H1 (cell line): ENCODE data around the gene ZBP1. TPM values are rescaled to one million over a fixed set of nuclear protein-coding genes. Genes with fewer than 3 reads are reported as not detected.

Experiments
- CTCF ChIA-PET: fragments of 300-600 bp; sonication (Branson Sonifier 250); formaldehyde crosslinking; loops from one replicate; lab custom pipeline; 2021; ENCODE audit not compliant: partially characterized antibody; lab: Charles Lee
- POLR2A ChIA-PET: fragments of 300-600 bp; sonication (Branson Sonifier 250); formaldehyde crosslinking; loops from one replicate; lab custom pipeline; 2021; ENCODE audit warnings: inconsistent platforms; ENCODE audit not compliant: partially characterized antibody; lab: Charles Lee
- DNase-seq, 2 experiments: peaks; one replicate each; pipeline versions ENCODE4 v3.0.0 to v3.0.0-alpha.2; 2010 to 2022; ENCODE audit warnings: low spot score in 2 of 2, low read depth in 1 of 2, mixed read lengths in 1 of 2
- FAIRE-seq: peaks from 2 replicates; lab custom pipeline; 2011; peaks lifted over from hg19 to GRCh38; lab: Jason Lieb, UNC
- H2AFZ ChIP-seq: 2 replicates; pipeline ENCODE4 v1.8.1; 2012; ENCODE audit warnings: low read length, inconsistent platforms
- H2AK5ac ChIP-seq: 2 replicates; pipeline ENCODE4 v1.6.1; 2013; ENCODE audit warnings: low read depth, low read length
- H2BK120ac ChIP-seq: replicated peaks from 2 replicates; pipeline ENCODE3; 2013; ENCODE audit warnings: low read depth, low read length, inconsistent platforms
- H2BK12ac ChIP-seq: 2 replicates; pipeline ENCODE4 v1.6.1; 2013; ENCODE audit warnings: low read depth, low read length
- H2BK15ac ChIP-seq: 2 replicates; pipeline ENCODE4 v1.6.1; 2013; ENCODE audit warnings: low read length
- H2BK20ac ChIP-seq: 2 replicates; pipeline ENCODE4 v1.6.1; 2013; ENCODE audit warnings: low read length
- H2BK5ac ChIP-seq: 2 replicates; pipeline ENCODE4 v1.6.1; 2013; ENCODE audit warnings: low read depth, low read length
- H3K14ac ChIP-seq: 2 replicates; pipeline ENCODE4 v1.6.1; 2013; ENCODE audit warnings: inconsistent platforms; ENCODE audit not compliant: insufficient read length
- H3K18ac ChIP-seq: 2 replicates; pipeline ENCODE4 v1.6.1; 2013; ENCODE audit warnings: low read length; ENCODE audit errors: extremely low read depth
- H3K23ac ChIP-seq: 2 replicates; pipeline ENCODE4 v1.6.1; 2013; ENCODE audit warnings: inconsistent platforms; ENCODE audit not compliant: insufficient read length
- H3K23me2 ChIP-seq: 2 replicates; pipeline ENCODE4 v1.6.1; 2013; ENCODE audit warnings: low read depth, low read length
- H3K27ac ChIP-seq: 2 replicates; pipeline ENCODE4 v1.6.1; 2011; ENCODE audit warnings: low read depth, low read length, inconsistent platforms
- H3K27me3 ChIP-seq, 4 experiments: replicated peaks in 1 of 4; 1 replicate in 1 of 4; 2 replicates in 3 of 4; pipeline versions ENCODE4 v1.6.1 to v1.8.1; 2011 to 2013; ENCODE audit warnings: low read length in 3 of 4, mild to moderate bottlenecking in 3 of 4, inconsistent platforms in 2 of 4, mixed read lengths in 2 of 4, moderate library complexity in 1 of 4; ENCODE audit not compliant: control insufficient read depth in 3 of 4, insufficient read depth in 3 of 4; ENCODE audit errors: extremely low read depth in 1 of 4
- H3K36me3 ChIP-seq, 4 experiments: 2 replicates each; pipeline versions ENCODE4 v1.6.1 to v1.8.1; 2011 to 2013; ENCODE audit warnings: mild to moderate bottlenecking in 4 of 4, low read length in 3 of 4, moderate library complexity in 2 of 4, control low read depth in 1 of 4, inconsistent platforms in 1 of 4; ENCODE audit not compliant: insufficient read depth in 4 of 4, control insufficient read depth in 2 of 4
- H3K4ac ChIP-seq: replicated peaks from 2 replicates; pipeline ENCODE3; 2013; ENCODE audit warnings: low read length, low read depth, mixed read lengths, inconsistent platforms; ENCODE audit not compliant: insufficient read length
- H3K4me1 ChIP-seq, 4 experiments: replicated peaks in 1 of 4; 1 replicate in 1 of 4; 2 replicates in 3 of 4; pipeline versions ENCODE4 v1.6.1 to v1.8.1; 2011 to 2013; ENCODE audit warnings: low read length in 3 of 4, inconsistent platforms in 2 of 4, mixed read lengths in 1 of 4; ENCODE audit not compliant: insufficient read depth in 4 of 4, control insufficient read depth in 3 of 4
- H3K4me2 ChIP-seq, 2 experiments: 2 replicates each; pipeline versions ENCODE4 v1.6.1 to v1.8.1; 2011 to 2013; ENCODE audit warnings: low read depth in 2 of 2, low read length in 2 of 2, control low read depth in 1 of 2, inconsistent platforms in 1 of 2, mild to moderate bottlenecking in 1 of 2; ENCODE audit not compliant: insufficient read depth in 1 of 2
- H3K4me3 ChIP-seq, 4 experiments: fragments of 200-600, 300-600 bp in 1 of 4; sonication (generic), shearing (Covaris generic), sonication (Bioruptor Twin) in 1 of 4; 2 replicates each; pipeline versions ENCODE4 v1.5.1 to v1.8.1; 2011 to 2016; ENCODE audit warnings: low read length in 4 of 4, low read depth in 3 of 4, control low read depth in 2 of 4, inconsistent platforms in 2 of 4, mild to moderate bottlenecking in 2 of 4, mixed read lengths in 1 of 4, moderate library complexity in 1 of 4; ENCODE audit not compliant: insufficient read depth in 2 of 4; ENCODE audit errors: extremely low read depth in 1 of 4
- H3K56ac ChIP-seq: replicated peaks from 2 replicates; pipeline ENCODE3; 2013; ENCODE audit warnings: low read depth, mild to moderate bottlenecking, mixed read lengths, low read length, inconsistent platforms; ENCODE audit not compliant: insufficient read length
- H3K79me1 ChIP-seq: 2 replicates; pipeline ENCODE4 v1.6.1; 2013; ENCODE audit warnings: low read depth, low read length, control low read depth
- H3K79me2 ChIP-seq, 2 experiments: 2 replicates each; pipeline versions ENCODE4 v1.6.1 to v1.8.1; 2012 to 2013; ENCODE audit warnings: low read length in 2 of 2, mild to moderate bottlenecking in 2 of 2, inconsistent platforms in 1 of 2; ENCODE audit not compliant: insufficient read depth in 2 of 2, control insufficient read depth in 1 of 2
- H3K9ac ChIP-seq, 4 experiments: replicated peaks in 1 of 4; 1 replicate in 1 of 4; 2 replicates in 3 of 4; pipeline versions ENCODE4 v1.6.1 to v1.8.1; 2011 to 2013; ENCODE audit warnings: low read depth in 3 of 4, low read length in 3 of 4, control low read depth in 2 of 4, mild to moderate bottlenecking in 2 of 4, moderate library complexity in 2 of 4, inconsistent platforms in 1 of 4; ENCODE audit errors: extremely low read depth in 1 of 4
- H3K9me3 ChIP-seq, 2 experiments: 2 replicates each; pipeline versions ENCODE4 v1.6.1 to v1.8.1; 2012 to 2013; ENCODE audit warnings: mild to moderate bottlenecking in 2 of 2, moderate library complexity in 2 of 2, control low read depth in 1 of 2, inconsistent platforms in 1 of 2, low read depth in 1 of 2, low read length in 1 of 2, mixed read lengths in 1 of 2; ENCODE audit not compliant: insufficient read depth in 2 of 2
- H4K20me1 ChIP-seq, 2 experiments: replicated peaks in 1 of 2; 2 replicates each; pipeline versions ENCODE3 to v1.8.1; 2011 to 2013; ENCODE audit warnings: inconsistent platforms in 2 of 2, low read length in 2 of 2, mild to moderate bottlenecking in 1 of 2; ENCODE audit not compliant: insufficient read depth in 2 of 2, control insufficient read depth in 1 of 2
- H4K5ac ChIP-seq: 2 replicates; pipeline ENCODE4 v1.6.1; 2013; ENCODE audit warnings: low read length, low read depth, mixed read lengths, inconsistent platforms; ENCODE audit not compliant: insufficient read length
- H4K8ac ChIP-seq: 2 replicates; pipeline ENCODE4 v1.8.0; 2013; ENCODE audit warnings: mild to moderate bottlenecking, moderate library complexity, low read length, inconsistent platforms; ENCODE audit not compliant: insufficient read depth; ENCODE audit errors: extremely low read depth
- H4K91ac ChIP-seq: replicated peaks from 2 replicates; pipeline ENCODE3; 2013; ENCODE audit warnings: low read length, mixed read lengths, inconsistent platforms; ENCODE audit not compliant: insufficient read length
- SIRT6 ChIP-seq: IDR thresholded peaks from one replicate; pipeline ENCODE4 v1.7.1; 2012; ENCODE audit warnings: low read length, inconsistent platforms
- YY1 ChIP-seq: IDR thresholded peaks from 2 replicates; pipeline ENCODE4 v1.6.1; 2011; ENCODE audit warnings: low read depth, mild to moderate bottlenecking, low read length
- WGBS, 2 experiments: shearing (Covaris generic) in 1 of 2; methylation state at CpG; one replicate each; pipeline versions ENCODE4 v1.1.6 to v1.1.7; 2013 to 2015; ENCODE audit warnings: low lambda C conversion rate in 2 of 2, mixed read lengths in 2 of 2, inconsistent platforms in 1 of 2, low coverage in 1 of 2, missing lambda C conversion rate in 1 of 2; ENCODE audit not compliant: insufficient replicate concordance in 2 of 2, insufficient coverage in 1 of 2, insufficient read length in 1 of 2; ENCODE audit errors: extremely low coverage in 1 of 2, missing lambda C conversion rate in 1 of 2; 5-methylcytosine and 5-hydroxymethylcytosine counted together
- polyA plus RNA-seq, 7 experiments: library from polyadenylated mRNA; depleted of rRNA in 3 of 7; stranded (reverse) in 5 of 7; unstranded in 2 of 7; fragments of >200 nt in 5 of 7; fragments of 200-250 nt in 2 of 7; gene quantifications; 1 replicate in 5 of 7; 2 replicates in 1 of 7; 4 replicates in 1 of 7; pipeline versions ENCODE4 v1.2.1 to v1.2.3, GENCODE V29; 2011 to 2013; ENCODE audit warnings: missing spikeins in 2 of 7, mixed read lengths in 2 of 7
- total RNA-seq: library from RNA; stranded (reverse); fragmentation: NEBNext Ultra II Directional; extraction: Animal tissue kit (Norgen Biotek cat#: 25700); gene quantifications from 2 replicates; pipeline ENCODE4 v1.2.1, GENCODE V29; 2021

ZBP1 gene
- total and polyA plus RNA-seq, 2 of the 8 experiments (the other 6 are each of a cell fraction or from before 2014, with no cell fraction given): not detected

DNA sequence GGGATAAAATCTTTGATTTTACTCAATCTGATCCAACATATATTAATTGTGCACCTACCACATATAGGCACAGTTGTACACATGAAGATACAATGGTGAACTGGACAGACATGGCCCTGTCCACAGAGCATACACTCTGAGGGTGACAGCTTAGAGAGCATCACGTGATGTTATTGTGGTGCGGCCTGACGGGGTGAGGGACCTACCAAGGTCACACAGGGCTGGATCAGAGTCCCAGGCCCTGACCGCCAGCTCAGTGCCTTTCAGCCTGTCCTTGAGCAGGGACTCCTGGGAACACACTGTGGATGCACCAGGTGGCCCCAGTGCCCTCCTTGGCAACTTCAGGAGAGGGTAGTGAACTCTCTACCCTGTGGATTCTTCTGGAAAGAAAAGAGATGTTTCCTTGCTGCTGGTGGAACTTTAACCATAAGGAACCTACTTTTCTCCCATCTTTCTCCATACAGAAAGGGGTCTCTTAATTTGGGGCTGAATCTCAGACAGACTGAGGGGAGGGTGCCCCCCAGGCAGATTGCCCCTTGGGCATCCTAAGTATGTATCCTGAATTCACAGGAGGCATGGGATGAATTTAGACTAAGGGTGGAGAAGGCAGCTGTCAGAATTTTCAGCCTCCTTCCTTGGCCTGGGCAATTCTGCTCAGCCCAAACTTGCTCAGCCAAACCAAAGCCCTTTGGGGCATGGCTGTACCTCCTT, 32.8 kb downstream of the ZBP1 start:
- no peak overlapping the region for H3K18ac ChIP-seq
- no peak overlapping the region for H4K8ac ChIP-seq
- no peak overlapping the region for H2BK5ac ChIP-seq
- H3K27me3 ChIP-seq: peaks cover 0 to 2% (median 0%) of the 10 kb centered on the region in 4 experiments; a peak in 2 of 7 replicates
- no peak overlapping the region for H4K91ac ChIP-seq
- no peak overlapping the region for H2AFZ ChIP-seq
- H3K23me2 ChIP-seq: no peaks in the 10 kb centered on the region; the same call in 1 of the 2 replicates
- H2AK5ac ChIP-seq: no peak overlapping the region
- H3K56ac ChIP-seq: no peak overlapping the region
- H3K23ac ChIP-seq: no peak overlapping the region
- no peak for DNase-seq
- POLR2A ChIA-PET: no interaction called here
- no peak overlapping the region for H2BK12ac ChIP-seq
- H4K5ac ChIP-seq: no peak overlapping the region
- H2BK120ac ChIP-seq: no peak overlapping the region
- no peak overlapping the region for H3K4me2 ChIP-seq
- no peaks in the 10 kb centered on the region for H4K20me1 ChIP-seq
- no peak overlapping the region for H2BK15ac ChIP-seq
- no peak overlapping the region for H3K9ac ChIP-seq
- no peak for TF ChIP-seq YY1
- TF ChIP-seq SIRT6: no peak
- TF ChIP-seq, all 59 proteins: peak for 0
- Histone ChIP-seq H3K4me1 (peaks cover 0 to 2% (median 0%) of the 10 kb centered on the region in 4 experiments; a peak in 1 of 7 replicates), H3K79me1 (no peaks in the 10 kb centered on the region), H3K14ac (no peak overlapping the region), H3K36me3 (no peaks in the 10 kb centered on the region), H2BK20ac (no peak overlapping the region), H3K4ac (peak overlapping the region; percentile 39), H3K4me3 (no peak overlapping the region), H3K9me3 (no peaks in the 10 kb centered on the region), H3K79me2 (no peaks in the 10 kb centered on the region), H3K27ac (no peak overlapping the region)
- WGBS, 2 experiments: 86% methylated on average over 4 of the region's 4 CpGs; no CpG with 5 or more reads in 1 of the 2 experiments
- FAIRE-seq: no peak
- CTCF ChIA-PET: interaction anchor here (0.6 to 5.5 kb wide), 8 partner anchors 9 to 791 kb away, joined by 3 to 67 read pairs (median 4); no protein-coding TSS in a partner anchor
